Upper lobe of left lung (tissue), 4 donors: ENCODE data around the gene ISL1.

Source experiments
- EP300 ChIP-seq, 4 donors: sonication (generic); formaldehyde crosslinking; IDR thresholded peaks; one replicate each; pipeline ENCODE4 v1.5.1; 2017; ENCODE audit warnings: antibody characterized with exemption in 4 of 4, control low read depth in 2 of 4
- POLR2AphosphoS5 ChIP-seq, 2 donors: sonication (generic); formaldehyde crosslinking; IDR thresholded peaks; one replicate each; pipeline ENCODE4 v1.5.1; 2017; ENCODE audit warnings: antibody characterized with exemption in 2 of 2

DNA sequence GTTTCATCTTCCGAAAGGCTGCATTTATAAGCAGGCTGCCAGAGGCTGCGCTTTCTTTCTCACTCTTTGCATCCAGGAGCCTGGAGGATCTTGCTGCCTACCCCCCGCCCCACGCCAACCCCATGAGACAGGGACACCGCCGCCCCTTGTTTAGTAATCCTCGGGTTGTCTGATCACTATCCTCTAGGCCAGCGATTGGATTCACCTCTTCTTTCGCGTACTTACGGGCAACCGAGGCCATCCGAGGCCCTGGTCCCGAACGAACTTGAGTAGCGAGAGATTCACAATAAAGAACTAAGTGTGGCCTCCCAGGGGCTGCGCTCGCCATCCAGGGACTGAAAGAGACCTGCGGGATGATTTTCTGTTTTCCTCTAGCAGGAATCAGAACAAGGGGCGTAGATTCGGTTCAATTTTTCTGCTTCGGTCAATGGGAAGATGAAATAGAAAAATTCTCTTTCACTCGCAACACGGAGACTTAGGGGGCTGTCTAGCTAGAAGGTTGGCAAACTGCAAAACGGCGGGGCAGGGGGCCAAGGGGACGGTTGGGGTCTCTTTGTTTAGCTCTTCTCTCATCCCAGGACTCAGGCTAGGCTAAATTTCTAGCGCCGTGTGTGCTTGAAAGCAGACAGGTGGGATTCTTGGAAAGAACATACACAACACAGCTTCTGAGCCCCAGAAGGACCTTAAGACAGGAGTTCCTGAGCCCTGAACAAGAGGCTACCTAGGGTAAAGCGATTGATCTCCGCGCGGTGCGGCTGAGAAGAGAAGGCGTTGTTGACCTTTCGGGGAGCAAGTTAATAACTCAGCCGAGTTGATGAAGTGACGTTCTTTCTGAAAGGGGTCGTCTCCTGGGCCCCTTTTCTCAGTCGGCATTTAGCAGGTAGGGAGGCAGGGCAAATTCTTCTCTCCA, 5.8 kb upstream of the ISL1 start:
- TF ChIP-seq EP300 (IDR thresholded peaks at IDR 0.05): no peak
- no peak for TF ChIP-seq POLR2AphosphoS5 (IDR thresholded peaks at IDR 0.05)
